ENCODE results near the gene LRRC8A.
A peak's percentile ranks its signal among the peaks of the same experiment; 100 is the strongest.

- TF ChIP-seq CTCF (IDR thresholded peaks at IDR 0.05), result no peak
- TF ChIP-seq EP300 (IDR thresholded peaks at IDR 0.05; ENCODE audit: borderline replicate concordance in 1 of 2, low read depth in 1 of 2, low read length in 1 of 2), result no peak
- no peak for TF ChIP-seq ELF1 (IDR thresholded peaks at IDR 0.05)
- TF ChIP-seq RAD21 (IDR thresholded peaks at IDR 0.05; ENCODE audit: low read length), result no peak
- no peak for TF ChIP-seq TCF12 (IDR thresholded peaks at IDR 0.05)
- no peak for TF ChIP-seq FOXM1 (IDR thresholded peaks at IDR 0.05; ENCODE audit: low read depth)
- TF ChIP-seq YY1 (IDR thresholded peaks at IDR 0.05; ENCODE audit: low read depth), result peak; percentile 95
- no peak for TF ChIP-seq RFX5 (IDR thresholded peaks at IDR 0.05; ENCODE audit: low read length)
- TF ChIP-seq POLR2AphosphoS5 (IDR thresholded peaks at IDR 0.05; ENCODE audit: low read depth, low read length), result peak; percentile 91; the same call in 1 of the 2 replicates
Measured at GRCh38 chr9:128947527-128948301, 65.8 kb downstream of the LRRC8A start, which contains the start of the genes DOLK and NUP188.
